GM18907 (cell line): ENCODE results near the gene NLRP3.
"Not testable (repeated sequence)": the region's sequence is repeated elsewhere in the genome, so short reads cannot be mapped to it uniquely, and the experiment has no call there.

Experiments
- ATAC-seq: cut with Tn5 transposase; IDR thresholded peaks from one replicate; pipeline ENCODE4 v1.9.1; 2021; ENCODE audit warnings: mild to moderate bottlenecking, moderate library complexity; ENCODE audit not compliant: unreplicated experiment

The NLRP3 gene

DNA sequence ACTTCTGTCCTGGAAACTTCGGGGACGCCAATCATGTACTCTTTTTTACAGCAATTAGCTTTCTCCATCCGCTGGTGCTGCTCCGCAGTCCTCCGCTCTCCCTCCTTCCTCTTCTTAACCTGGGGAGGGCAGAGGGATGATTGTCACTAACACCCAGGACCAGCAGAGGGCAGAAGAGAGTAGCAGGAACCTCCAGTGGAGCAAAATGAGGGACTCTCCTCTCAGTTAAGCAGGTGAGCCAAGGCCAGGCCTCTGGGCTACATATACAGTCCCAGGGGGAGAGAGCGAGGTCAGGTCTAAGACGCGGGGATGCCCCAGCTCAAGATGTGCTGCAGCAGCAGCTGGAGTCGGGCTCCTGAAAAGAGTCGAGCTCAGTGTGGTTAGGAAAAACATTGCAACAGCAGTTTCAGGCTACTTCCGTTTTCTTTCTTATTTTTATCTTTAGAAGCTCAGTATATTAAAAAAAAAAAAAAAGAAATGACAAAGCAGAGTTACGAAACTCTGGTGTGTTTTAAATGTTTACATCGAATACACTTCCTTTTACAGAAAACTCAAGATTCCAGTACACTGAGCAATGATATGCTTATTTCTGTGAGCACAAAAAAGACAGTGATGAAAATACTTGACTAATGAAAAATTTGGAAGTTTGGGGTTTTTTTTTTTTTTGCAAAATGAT, 25.7 kb upstream of the NLRP3 start:
- ATAC-seq = peak; percentile 100

DNA sequence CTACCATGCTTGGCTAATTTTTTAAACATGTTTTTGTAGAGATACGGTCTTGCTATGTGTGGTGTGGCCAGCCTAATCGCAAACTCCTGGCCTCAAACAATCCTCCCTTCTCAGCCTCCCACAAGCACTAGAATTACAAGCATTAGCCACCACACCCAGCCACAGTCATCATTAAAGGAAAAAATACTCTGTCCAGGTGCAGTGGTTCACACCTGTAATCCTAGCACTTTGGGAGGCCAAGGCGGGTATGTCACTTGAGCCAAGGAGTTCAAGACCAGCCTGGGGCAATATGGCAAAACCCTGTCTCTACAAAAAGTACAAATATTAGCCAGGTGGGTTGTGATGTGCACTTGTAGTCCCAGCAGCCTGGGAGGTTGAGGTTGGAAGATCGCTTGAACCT, 25.0 kb upstream of the NLRP3 start:
- ATAC-seq = no peak

DNA sequence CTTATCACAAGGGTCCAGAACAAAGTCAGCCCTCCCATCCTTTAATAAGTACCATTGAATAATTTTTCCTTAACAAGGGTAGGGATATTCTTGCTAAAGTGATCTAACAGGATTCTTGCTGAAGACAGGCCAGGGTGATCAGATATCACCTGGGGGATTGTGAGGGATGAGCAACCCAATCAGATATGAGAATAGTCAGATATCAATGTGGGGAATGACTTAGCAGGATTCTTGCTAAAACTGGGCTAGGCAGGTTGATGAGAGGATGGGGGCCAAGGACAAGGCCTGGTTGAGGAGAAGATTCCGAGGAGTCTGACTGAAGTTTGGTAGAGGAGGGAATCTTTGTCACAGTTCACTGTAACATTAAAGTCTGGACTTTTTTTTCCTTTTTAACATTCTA, 23.9 kb upstream of the NLRP3 start:
- ATAC-seq = no peak

DNA sequence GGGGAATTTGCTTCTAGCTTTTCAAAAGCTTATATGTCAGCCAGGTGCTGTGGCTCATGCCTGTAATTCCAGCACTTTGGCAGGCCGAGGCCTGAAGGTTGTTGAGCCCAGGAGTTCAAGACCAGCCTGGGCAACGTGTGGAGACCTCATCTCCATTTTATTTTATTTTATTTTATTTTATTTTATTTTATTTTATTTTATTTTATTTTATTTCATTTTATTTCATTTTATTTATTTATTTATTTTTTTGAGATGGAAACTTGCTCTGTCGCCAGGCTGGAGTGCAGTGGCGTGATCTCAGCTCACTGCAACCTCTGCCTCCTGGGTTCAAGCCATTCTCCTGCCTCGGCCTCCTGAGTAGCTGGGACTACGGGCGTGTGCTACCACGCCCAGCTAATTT, 20.9 kb upstream of the NLRP3 start:
- ATAC-seq = not testable (repeated sequence)

DNA sequence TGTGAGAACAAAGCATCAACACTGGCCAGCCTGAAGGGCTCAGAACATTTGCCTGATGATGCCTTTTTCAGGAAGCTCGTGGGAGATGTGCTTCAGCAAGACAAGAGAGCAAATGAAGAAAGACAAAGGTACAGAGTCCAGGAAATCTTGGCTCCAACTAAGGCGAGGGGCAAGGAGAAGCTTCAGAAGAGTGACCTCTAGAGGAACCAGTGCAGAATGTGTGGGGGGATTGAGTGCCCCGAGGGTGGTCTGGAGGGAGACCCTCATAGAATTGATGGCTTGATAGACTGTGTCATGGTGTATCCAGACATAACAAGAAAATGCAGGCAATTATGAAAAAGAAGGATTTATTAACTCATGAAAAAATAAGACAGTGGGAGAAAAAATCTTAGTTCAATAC, 15.3 kb upstream of the NLRP3 start:
- ATAC-seq = no peak

DNA sequence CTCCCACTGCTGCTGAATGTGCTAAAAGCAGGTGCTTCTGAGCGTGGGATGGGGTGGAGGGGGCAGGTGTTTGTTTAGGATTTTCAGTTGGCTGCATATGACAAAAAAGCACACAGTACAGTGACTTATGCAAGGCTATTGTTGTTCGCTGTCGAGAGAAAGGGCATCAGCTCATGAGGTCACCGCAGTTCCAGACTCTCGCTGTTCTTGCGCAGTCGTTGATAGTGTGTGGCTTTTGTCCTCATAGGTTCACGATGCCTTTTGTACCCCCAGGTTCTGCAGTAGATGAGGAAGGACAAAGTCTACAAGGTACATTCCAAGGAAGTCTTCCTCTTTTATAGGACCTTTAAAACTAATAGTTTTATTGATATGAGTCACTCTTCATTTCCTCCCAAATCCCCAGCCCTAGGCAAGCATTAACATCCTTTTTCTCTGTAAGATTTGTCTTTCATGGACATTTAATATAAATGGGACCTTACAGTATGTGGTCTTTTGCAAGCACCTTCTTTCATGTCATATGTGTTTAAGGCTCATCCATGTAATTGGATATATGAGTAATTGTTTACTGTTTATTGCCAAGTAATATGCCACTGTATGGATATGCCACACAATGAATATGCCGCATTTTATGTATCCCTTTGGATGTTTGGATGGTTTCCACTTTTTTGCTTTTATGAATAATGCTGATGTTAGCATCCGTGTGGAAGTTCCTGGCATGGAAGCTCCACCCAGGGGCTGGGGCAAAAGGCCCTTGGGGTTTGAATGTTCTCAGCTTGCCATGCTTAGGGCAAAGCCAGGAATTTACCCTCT, 14.5 kb upstream of the NLRP3 start:
- no peak for ATAC-seq

DNA sequence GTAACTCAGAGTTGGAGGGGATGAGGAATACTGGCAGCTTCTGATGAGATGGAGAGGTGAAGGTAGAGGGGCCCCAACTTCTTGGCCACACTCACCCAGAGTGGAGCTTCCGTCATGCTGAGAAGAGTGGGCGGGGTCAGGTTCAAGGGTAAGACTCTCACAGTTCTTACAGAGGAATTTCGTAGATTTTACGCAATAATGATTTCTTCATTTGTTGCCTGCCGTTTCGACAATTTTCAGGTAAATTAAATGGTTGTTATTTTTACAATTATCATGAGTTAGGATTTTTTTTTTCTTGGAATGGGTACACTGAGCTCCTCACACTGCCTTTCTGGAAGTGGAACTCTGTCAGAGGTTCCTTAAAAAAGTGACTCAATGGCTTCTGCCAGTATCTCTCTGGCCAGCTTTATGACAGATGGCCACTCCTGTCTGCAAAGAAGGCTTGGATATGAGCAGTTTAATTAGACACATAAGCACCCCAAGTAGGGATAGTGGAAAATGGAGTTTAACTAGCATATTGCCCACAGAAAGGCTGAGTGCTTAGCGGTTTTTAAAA, 13.8 kb upstream of the NLRP3 start:
- ATAC-seq = no peak

DNA sequence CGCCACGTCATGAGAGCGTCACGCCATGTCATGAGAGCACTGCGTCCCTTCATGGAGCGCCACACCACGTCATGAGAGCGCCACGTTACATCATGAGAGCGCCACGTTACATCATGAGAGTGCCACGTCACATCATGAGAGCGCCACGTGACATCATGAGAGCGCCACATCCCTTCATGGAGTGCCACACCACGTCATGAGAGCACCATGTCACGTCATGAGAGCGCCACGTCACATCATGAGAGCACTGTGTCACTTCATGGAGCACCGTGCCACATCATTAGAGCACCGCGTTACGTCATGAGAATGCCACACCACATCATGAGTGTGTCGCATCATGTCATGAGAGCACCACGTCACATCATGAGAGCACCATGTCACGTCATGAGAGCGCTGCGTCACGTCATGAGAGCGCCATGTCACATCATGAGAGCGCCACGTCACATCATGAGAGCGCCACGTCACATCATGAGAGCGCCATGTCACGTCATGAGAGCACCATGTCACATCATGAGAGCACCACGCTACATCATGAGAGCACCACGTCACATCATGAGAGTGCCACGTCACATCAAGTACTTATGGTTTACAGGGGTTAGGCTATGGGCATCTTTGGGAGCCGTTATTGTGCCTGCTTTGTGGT, 9.8 kb upstream of the NLRP3 start:
- ATAC-seq = no peak

DNA sequence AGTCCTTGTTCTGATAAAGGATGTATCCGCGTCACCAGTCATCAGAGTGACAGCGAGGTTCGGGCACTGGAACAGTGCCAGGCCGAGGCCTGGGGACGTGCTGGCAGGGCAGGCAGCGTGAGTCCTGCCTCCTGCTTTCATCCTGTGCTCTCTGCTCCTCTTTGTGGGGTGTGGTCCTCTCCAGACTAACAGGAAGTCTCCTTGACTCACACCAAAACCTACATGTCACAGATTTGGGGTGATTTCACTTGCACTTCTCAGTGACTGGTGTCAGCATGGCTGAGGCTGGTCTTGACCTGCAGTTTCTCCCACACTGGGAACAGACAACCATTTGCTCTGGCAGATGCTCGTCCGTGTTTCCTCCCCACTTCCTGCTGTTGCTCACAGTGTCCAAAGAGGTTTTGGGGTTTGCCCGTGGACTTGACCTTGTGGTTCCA, 8.8 kb upstream of the NLRP3 start:
- peak; percentile 90 for ATAC-seq

DNA sequence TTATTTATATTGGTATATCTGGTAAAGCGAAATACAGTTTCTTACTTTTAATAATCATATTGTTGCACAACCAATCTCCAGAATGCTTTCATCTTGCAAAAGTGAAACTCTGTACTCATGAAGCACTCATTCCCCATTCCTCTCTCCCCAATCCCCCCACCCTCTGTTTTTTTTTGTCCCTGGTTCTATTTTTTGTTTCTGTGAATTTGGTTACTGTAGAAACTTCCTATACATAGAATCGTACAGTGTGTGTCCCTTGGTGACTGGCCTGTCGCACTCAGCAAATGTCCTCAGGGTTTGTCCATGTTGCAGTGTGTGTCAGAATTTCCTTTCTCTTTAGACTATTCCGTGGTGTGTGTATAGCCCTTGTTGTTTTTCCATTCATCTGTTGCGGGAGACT, 7.9 kb upstream of the NLRP3 start:
- no peak for ATAC-seq

DNA sequence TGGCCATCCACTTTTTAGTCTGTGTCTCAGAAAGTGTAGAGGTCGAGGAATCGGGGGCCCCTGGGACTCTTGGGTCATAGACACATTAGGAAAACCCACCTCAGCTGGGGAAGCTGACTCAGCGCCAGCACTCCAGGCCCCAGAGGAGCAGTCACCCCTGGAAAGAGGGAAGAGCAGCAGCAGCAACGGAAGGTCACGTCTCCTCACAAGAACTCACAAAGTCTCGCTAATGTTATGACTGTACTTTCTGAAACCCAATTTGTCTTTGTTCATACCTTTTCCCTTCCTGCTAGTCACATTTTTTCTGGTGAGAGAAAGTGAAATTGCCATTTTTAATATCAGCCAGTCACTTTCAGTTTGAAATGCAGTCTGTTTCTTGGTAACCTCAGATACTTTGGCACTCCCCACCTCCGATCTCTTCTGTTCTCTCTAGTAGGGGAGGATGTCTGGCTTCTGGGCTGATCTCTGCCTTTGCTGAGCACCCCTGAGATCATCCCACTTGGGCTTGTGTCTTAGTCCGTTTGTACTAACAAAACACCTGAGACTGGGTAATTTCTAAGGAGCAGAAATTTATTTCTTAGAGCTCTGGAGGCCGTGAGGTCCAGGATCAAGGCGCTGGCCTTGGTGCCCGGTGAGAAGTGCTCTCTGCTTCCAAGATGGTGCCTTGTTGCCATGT, 6.0 kb upstream of the NLRP3 start:
- ATAC-seq = peak; percentile 86

DNA sequence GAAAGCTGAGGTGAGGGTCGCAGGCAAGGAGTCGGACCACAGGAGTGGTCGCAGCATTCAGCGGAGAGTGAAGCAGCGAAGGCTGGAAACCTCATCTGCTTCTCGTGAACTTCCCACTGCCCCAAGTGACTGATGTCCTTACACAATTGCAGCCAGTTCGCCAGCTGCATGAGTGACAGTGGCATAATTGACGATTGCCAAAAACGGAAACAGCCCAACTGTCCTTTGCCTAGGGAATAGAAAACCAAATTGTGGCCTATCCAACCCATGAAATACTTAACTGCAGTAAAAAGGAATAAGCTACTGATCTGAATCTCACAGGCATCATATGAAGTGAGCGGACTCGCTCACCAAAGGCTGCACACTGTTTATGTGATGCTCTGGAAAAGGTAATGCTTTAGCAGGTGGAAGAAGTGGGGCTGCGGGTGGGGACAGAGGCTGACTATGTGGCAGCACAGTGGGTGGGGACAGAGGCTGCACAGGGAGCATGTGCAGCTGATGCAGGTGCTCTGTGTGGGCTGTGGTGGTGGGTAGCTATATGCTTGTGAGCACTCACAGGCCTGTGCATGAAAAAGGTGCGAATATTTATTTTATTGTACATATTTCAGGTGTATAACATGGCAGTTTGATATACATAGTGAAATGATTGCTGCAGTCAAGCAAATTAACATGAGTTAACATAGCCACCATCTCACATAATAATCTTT, 4.2 kb upstream of the NLRP3 start:
- no peak for ATAC-seq

DNA sequence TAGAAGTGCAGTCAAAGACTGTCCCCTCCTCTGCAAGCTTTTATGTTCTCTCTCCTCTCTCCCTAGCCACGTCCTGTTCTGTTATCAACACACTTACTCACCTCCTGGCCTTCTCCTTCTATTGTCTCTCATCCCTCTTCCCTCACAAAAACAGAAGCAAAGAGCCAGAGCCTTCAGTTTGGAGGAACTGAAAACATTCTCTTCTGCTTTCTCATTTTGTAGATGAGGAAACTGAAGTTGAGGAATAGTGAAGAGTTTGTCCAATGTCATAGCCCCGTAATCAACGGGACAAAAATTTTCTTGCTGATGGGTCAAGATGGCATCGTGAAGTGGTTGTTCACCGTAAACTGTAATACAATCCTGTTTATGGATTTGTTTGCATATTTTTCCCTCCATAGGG, 1.9 kb downstream of the NLRP3 start:
- no peak for ATAC-seq

DNA sequence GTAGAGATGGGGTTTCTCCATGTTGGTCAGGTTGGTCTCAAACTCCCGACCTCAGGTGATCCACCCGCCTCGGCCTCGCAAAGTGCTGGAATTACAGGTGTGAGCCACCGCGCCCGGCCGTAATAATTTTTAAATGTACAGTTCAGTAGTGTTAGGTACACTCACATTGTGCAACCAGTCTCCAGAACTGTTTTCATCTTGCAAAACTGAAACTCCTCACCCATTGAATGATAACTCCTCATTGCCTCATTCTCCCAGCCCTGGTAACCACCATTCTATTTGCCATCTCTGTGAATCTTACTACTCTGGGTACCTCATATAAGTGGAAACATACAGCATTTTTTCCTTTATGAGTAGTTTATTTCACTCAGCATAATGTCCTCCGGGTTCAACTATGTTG, 3.4 kb downstream of the NLRP3 start:
- no peak for ATAC-seq

DNA sequence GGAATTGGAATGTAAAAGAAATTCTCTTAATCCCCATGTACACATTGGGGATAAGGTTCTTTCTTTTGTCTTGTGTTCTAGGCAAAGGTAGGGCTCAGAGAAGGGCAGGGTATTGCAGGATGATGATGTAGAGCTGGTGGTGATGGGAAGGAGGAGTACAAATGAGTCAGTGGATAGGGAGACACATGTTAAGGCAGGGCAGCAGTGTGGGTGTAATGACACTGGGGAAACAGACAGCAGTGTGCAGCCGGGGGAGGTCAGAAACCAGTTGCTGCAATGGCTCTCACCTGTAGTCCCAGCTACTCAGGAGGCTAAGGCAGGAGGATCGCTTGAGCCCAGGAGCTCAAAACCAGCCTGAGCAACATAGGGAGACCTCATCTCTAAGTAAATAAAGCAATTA, 5.1 kb downstream of the NLRP3 start:
- ATAC-seq = no peak

DNA sequence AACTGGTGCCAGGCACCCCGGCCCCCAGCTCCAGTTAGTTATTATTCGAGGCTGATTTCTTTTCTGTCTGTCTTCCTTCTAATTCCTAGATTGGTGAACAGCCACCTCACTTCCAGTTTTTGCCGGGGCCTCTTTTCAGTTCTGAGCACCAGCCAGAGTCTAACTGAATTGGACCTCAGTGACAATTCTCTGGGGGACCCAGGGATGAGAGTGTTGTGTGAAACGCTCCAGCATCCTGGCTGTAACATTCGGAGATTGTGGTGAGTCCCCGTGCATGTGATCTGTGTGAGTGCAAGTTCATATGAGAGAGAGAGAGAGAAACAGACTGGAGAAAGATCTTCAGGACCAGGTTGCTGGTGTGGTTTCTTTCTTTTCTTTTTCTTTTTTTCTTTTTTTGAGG, 13.5 kb downstream of the NLRP3 start:
- ATAC-seq = no peak

DNA sequence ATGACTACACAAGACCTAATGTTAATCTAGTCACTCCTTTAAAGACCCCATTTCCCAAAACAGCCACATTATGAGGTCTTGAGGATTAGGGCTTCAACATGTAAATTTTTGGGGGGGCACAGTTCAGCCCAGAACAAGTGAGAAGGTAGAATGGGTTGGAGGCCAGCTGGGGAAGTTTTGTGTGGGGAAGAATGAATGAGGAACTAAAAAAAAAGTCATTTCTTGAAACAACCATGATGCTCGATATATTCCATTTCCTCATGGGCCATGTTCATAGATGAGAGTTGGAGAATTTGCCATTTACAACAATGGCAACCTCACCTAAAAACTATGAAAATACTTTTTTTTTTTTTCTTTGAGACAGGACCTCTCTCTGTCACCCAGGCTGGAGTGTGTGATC, 14.5 kb downstream of the NLRP3 start:
- ATAC-seq = no peak

DNA sequence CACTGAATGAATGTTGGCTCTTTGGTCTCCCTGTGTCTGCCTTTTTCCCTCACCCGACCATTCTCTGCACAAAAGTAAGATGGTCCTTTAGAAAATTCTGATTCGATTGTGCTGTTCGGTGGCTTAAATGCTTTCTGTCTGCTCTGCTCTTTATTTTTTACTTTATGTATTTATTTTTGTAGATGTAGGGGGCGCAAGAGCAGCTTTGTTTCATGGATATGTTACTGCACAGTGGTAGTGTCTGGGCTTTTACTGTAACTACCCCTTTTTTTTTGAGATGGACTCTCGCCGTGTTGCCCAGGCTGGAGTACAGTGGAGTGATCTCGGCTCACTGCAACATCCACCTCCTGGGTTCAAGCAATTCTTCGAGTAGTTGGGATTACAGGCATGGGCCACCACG, 15.7 kb downstream of the NLRP3 start:
- no peak for ATAC-seq

DNA sequence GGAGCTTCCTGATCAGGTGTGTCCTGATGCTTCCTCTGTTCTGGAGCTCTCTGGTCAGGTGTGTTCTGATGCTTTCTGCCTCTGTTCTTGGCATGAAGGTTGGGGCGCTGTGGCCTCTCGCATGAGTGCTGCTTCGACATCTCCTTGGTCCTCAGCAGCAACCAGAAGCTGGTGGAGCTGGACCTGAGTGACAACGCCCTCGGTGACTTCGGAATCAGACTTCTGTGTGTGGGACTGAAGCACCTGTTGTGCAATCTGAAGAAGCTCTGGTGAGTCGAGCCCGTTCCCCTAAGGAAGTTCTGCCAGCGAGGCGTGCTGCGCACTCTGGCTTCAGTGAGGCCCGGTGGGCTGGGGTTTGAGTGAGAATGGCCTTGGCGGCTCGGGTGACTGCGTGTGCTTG, 18.0 kb downstream of the NLRP3 start:
- ATAC-seq = no peak

DNA sequence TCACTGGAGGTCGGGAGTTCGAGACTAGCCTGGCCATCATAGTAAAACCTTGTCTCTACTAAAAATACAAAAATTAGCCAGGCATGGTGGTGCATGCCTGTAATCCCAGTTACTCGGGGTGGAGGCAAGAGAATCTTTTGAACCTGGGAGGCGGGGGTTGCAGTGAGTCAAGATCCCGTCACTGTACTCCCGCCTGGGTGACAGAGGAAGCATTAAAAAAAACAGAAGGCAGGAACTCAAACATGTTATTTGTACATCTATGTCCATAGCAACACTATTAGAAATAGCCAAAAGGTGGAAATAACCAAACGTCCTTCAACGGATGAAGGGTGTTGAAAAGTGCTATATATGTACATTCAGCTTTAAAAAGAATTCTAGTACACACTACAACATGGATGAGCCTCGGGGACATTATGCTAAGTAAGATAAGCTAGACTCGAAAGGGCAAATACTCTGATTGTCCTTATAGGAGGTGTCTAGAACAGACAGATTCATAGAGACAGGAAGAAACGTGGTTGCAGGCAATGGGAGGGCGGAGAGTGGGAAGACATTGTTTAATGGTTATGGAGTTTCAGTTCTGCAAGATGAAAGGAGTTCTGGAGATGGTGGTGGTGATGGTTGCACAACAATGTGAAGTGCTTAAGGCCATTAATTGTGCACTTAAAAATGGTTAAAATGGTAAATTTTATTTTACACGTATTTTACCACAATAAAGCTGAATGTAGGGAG, 19.2 kb downstream of the NLRP3 start:
- ATAC-seq = peak; percentile 64
